COLO829 (cell line): ENCODE measurements around the gene DCTN4.

Experiments used
- DNase-seq: peaks from one replicate; pipeline ENCODE4 v3.0.0; 2012; ENCODE audit warnings: low spot score

DCTN4 gene

DNA sequence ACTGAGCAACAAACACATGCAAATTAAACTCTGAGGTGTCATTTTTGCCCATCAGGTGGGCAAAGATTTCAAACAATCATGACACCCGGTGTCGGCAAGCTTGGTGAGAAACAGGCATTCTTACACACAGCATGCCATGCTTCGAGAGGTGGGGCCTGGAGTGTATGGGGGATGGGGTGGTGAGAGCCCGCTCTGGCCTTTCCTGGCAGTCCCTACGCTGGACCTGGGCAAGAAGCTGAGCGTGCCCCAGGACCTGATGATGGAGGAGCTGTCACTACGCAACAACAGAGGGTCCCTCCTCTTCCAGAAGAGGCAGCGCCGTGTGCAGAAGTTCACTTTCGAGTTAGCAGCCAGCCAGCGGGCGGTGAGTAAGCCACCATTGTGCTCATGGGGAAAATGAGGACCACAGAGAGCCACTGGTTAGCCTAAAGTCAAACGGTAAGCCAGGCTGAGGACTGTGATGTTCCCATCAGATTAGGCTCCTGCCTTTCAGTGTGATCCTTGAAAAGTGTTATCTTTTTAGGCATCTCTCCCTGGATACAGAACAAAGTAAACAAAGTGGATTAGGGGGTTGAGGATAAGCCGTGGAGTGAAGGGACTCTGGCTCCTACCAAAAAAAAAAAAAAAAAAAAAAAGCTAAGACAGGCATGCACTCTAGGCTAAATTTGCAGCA is 88.4 kb downstream of the DCTN4 start:
- DNase-seq: no peak

- peak; percentile 79 for DNase-seq
Observed at GRCh38 chr5:150665044-150665443, 93.8 kb downstream of the DCTN4 start.

GRCh38 chr5:150663936-150664335 is 94.9 kb downstream of the DCTN4 start:
- no peak for DNase-seq

GRCh38 chr5:150662731-150663516 is 95.9 kb downstream of the DCTN4 start:
- DNase-seq: no peak

- no peak for DNase-seq
Observed at GRCh38 chr5:150661821-150662596, 96.8 kb downstream of the DCTN4 start.

DNA sequence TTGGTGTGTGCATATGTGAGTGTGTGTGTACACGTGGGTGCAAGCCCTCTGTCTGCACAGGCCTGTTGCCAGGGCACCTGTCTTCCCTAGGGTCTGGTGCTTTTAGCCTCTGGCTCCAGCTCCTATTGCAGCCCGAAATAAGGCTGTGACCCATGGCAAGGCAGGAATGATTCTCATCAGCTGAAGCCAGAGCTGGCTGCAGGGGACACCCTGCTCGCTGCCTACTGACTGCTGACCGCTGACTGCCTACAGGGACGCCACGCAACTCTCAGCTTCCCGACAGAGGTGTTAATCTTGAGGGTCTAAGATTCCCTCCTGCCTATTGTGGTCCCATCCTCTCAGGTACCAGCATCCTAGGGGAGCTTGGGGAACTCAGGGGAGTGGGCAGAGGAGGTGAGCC is 97.7 kb downstream of the DCTN4 start, which contains the start of gene MYOZ3:
TSS of gene MYOZ3 (plus strand) at position 166 of the 400 bp plus-strand sequence. CDS start 1,691 bp downstream, outside the sequence.
- DNase-seq: no peak

DNA sequence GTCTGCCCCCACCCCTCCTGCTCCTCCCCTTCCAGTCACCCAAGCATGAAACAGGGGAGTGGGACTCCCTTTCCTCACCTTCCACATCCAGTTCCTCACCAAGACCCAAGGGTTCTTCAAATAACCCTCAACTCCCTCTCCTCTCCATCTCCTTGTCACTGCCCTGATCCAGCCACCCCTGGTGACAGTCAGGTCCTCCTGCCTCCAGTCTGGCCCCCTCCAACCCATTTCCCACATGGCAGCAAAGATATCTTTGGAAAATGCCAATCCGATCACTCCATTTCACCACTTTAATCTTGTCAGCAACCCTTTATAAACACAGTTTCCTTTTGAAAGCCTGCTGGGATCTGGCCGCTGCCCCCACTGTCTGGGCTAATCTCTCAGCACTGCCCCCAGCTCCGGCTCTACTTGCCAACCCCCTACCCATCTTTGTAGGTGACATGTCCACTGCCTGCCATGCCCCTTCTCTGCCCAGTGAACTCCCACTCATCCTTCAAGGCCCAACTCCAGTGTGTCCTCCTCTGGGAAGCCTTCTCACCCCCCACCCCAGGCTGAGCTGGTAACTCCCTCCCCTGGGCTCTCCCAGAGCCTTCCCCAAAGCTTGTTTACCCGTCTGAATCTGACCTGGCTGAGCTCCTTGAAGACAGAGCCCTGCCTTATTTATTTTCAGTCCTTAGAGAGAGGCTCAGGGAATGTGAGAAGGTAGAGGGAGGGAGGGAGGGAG is 98.5 kb downstream of the DCTN4 start:
- no peak for DNase-seq

GRCh38 chr5:150659360-150660107 is 99.3 kb downstream of the DCTN4 start:
- no peak for DNase-seq

DNA sequence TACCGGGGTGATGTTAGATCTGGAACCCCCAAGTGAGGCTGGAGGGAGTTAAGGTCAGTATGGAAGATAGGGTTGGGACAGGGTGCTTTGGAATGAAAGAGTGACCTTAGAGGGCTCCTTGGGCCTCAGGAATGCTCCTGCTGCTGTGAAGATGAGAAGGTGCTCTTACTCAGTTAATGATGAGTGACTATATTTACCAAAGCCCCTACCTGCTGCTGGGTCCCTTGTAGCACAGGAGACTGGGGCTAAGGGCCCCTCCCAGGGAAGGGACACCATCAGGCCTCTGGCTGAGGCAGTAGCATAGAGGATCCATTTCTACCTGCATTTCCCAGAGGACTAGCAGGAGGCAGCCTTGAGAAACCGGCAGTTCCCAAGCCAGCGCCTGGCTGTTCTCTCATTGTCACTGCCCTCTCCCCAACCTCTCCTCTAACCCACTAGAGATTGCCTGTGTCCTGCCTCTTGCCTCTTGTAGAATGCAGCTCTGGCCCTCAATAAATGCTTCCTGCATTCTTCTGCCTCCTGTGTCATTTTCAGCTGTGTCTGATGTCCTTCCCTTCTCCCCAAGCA is 100.0 kb downstream of the DCTN4 start:
- no peak for DNase-seq
